Activated T-cell treated with anti-CD3 and anti-CD28 coated beads for 48 hours (primary cell): ENCODE measurements around the gene OR10G8.

Experiments used
- DNase-seq: peaks from one replicate; pipeline ENCODE4 v3.0.0-alpha.2; 2020; ENCODE audit warnings: low read depth

The OR10G8 gene

DNA sequence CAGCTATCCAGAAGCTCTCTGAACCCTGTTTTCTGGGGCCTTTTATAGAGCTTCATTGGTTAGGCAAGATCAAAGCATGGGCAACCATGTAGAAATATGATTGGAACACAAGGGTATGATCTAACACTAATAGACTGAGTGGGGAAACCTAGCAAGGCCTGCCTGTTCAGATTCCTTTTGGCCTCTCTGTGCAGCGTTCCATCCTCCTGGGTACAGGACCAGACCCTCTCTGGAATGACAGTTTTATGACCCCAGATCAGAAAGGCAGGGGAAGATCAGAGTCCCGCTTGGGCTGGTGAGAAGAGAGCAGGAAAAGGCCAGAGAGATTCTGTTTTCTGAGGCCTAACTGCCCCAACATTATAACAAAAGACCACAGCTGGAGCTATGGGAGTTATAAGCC, 52.0 kb downstream of the OR10G8 start:
- no peak for DNase-seq

DNA sequence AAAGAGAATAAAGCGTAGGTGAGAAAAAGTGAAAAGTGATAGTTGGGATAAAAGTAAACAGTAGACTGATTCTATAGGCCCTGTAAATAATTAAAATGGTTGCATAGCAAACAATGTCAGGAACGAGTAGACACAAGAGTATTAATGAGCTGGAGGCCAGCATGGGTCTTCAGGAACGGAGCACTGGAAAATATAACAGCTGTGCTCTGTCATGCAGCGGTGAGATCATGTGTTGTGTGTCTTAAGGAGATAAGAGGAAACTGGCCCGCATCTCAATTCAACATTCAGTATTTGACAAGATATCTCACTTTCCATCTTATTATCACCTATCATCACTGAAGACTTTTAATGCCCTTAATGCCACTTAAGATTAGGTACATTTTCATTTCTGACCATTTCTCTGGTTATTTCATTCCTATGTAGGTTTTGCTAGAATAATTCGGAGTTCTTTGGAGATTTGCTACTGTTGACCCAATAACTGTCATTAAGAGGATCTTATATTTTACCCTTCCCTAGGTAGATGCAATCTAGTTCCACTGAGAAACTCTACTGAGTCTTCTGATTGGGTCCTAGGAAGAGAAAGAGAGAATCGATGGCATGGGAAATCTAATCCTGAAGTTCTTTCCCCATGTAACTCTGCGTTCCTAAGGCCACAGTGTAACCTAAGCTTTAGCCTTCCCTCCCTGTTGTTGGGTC, 53.2 kb downstream of the OR10G8 start:
- DNase-seq: no peak
